Left renal cortex interstitium (tissue), 4 donors: ENCODE measurements around the gene LGR5. TPM values are rescaled to one million over a fixed set of nuclear protein-coding genes. Genes with fewer than 3 reads are reported as not detected.

ENCODE experiments used
- polyA plus RNA-seq, 4 donors: library from polyadenylated mRNA; unstranded; fragments of 120-200 nt; gene quantifications; one replicate each; pipeline ENCODE4 v1.2.1, GENCODE V29; 2013; ENCODE audit not compliant: insufficient read length in 4 of 4

Gene LGR5
- polyA plus RNA-seq, 4 donors = 13.2 to 22.0 (median 17.9) TPM

Other genes with a start within 250 kb of the LGR5 start
- gene ZFC3H1, start 224.1 kb downstream of the LGR5 start, polyA plus RNA-seq = 10 to 100 TPM; 43.3 to 97.1 (median 62.1) TPM
- gene THAP2, start 224.5 kb downstream of the LGR5 start, polyA plus RNA-seq = 10 to 100 TPM; 14.4 to 16.5 (median 15.9) TPM
- 10 to 100 TPM; 32.4 to 43.3 (median 36.1) TPM for gene TMEM19, start 246.3 kb downstream of the LGR5 start, polyA plus RNA-seq